GM18505 (cell line): ENCODE results near the gene OR6N2.

ENCODE experiments used
- ATAC-seq: cut with Tn5 transposase; IDR thresholded peaks from one replicate; pipeline ENCODE4 v1.9.1; 2021; ENCODE audit not compliant: unreplicated experiment
- POLR2A ChIP-seq: IDR thresholded peaks from 4 replicates; pipeline ENCODE4 v1.6.1; 2011; ENCODE audit warnings: borderline replicate concordance; ENCODE audit not compliant: insufficient read depth, insufficient read length; ENCODE audit errors: extremely low read depth

Gene OR6N2, protein sequence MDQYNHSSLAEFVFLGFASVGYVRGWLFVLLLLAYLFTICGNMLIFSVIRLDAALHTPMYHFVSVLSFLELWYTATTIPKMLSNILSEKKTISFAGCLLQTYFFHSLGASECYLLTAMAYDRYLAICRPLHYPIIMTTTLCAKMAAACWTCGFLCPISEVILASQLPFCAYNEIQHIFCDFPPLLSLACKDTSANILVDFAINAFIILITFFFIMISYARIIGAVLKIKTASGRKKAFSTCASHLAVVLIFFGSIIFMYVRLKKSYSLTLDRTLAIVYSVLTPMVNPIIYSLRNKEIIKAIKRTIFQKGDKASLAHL

DNA sequence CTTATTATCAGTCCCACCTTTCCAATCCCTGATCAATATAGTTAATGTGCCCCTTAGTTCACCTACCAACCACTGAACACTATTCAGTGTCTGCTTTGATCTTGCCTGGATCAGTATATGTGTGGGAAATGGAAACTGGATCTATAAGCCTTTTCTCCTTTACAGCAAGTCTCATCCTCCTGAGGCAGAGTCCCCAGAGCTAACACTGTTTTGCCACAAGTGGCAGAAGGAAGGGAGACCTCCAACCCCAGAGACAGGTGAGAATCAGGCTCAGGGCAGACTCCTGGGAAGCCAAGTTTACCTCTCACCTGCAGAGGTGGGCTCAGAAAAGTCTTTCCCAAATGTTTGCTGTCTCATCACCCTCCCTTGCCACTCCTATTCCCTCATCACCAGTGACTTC is at the start of gene OR6N2:
OR6N2 (minus strand) TSS at position 101 of the 400 bp plus-strand sequence. CDS start 3,569 bp downstream, outside the sequence.
- TF ChIP-seq POLR2A, result no peak
- ATAC-seq, result no peak

DNA sequence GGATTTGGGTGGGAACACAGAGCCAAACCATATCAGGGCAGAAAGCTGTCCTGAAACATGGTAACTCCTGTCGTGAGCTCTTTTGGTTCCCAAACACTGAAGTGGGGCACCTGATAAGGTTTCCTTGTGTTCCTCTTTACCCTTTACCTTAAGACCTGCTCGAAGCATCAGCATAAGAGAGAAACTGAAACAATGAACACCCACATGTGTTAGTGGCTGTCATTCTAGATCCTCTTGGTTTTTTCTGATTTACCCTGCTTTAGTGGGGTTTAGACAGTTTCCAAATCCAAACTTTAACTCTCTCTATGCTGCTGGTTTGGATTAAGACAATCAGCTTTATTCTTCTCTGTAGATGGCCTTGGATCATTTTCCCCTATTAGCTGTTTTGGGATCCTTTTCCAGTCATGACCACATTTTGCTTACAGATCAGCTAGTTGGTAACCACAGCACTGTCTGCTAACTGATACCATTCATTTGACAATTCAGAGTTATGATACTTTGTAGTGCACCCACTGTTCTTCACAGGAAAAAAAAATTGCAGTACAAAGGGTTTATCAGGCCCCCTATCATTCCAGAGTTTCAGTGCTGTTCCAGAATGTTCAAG is 49.2 kb upstream of the OR6N2 start:
- ATAC-seq, result peak; percentile 42
- no peak for TF ChIP-seq POLR2A

DNA sequence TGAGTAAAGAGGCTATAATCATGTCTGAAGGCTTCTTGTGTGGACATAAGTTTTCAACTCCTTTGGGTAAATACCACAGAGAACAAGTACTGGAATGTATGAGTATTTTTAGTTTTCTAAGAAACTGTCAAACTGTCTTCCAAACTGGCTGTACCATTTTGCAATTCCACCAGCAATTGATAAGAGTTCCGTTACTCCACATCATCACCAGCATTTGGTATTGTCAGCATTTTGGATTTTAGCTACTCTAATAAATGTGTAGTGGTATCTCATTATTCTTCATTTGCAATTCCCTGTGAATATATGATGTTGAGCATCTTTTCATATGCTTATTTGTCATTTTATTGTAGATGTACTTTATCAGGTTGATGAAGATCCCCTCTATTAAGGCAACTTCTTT is 40.7 kb upstream of the OR6N2 start:
- TF ChIP-seq POLR2A, result no peak
- no peak for ATAC-seq

DNA sequence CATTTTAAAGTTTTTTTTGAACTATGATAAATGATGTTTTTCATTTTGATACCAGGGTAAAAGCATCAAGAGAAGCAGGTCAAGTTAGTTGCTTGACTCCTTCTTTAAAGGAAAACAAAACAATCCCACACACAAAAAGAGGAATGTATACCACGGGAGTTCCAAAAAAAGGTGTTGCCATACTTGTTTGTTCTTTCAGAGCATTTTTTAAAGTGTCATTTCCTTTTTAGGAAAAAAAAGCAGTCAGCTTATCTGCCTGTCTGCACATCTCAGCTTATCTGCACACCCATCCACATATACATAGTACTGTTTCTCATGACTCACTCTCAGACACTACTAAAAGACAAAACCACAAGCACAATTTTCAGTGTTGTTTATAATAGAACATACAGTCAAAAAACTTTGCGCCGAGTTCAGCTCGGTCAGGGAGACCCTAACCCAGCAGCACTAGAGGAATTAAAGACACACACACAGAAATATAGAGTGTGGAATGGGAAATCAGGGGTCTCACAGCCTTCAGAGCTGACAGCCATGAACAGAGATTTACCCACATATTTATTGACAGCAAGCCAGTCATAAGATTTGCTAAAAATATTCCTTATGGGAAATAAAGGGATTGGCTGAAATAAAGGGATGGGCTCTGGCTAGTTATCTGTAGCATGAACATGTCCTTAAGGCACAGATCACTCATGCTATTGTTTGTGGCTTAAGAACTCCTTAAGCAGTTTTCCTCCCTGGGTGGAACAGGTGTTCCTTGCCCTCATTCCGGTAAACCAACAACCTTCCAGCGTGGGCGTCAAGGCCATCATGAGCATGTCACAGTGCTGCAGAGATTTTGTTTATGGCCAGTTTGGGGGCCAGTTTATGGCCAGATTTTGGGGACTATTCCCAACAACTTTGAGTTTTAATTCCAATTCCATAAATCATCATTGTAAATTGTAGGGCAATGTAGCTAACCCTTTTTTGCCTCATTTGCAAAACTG is 38.7 kb upstream of the OR6N2 start:
- no peak for TF ChIP-seq POLR2A
- peak; percentile 81 for ATAC-seq

DNA sequence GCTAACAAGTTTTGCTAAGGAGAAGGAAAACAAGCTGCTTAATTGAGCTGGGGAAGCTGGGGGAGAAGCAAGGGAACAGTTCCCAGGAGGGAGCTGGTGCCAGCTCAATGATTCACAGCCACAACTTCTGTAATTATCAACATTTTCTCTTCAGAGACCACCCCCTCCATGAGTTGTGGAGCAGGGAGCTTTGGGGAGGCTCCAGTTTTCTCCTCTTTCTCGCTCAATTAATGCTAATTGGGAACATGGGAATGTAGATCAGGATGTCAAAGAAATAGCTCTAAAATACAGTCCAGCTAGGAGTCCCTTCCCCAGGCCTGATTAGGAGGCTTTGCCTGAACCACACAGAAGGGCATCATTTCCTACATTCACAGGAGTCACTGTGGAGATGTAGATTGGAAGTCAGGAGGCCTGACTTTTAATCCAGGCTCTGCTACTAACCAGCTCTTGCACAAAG is 38.0 kb upstream of the OR6N2 start:
- no peak for ATAC-seq
- no peak for TF ChIP-seq POLR2A

DNA sequence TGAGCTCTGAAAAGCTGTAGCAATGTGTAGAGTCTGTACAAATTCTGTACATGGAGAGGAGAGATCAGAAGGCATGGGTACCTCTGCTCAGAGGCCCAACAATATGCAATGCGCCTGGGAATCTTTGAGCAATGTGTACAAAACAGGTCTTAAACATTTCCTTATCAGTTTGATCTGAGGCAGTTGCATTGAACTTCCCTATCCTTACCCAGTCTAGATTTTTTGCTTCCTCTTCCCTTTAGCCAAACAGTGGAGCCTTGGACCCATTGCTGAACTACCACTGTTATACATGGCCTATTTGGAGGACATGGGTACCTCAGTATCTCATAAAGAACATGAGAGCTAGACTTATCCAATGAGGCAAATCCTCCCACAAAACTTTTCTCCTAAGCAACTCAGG is 37.6 kb upstream of the OR6N2 start:
- no peak for TF ChIP-seq POLR2A
- no peak for ATAC-seq

DNA sequence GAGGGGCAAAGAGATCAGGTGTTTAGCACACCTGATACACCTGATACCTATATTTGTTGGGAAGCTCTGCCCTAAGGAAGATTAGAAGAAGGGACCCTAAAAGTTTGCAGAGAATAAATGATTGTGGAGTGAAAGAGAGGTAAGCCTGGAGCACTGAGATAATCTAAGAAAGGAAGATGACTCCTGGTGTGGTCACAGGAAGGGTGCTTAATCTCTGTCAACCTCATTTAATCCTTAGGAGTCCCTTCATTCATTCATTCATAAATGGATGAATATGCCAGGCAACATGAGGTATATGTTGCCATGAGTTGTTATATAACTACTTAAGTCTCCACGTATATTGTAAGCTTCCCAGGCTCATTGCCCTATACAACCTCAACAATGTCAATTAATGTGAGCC is 34.0 kb upstream of the OR6N2 start:
- ATAC-seq, result no peak
- TF ChIP-seq POLR2A, result no peak

DNA sequence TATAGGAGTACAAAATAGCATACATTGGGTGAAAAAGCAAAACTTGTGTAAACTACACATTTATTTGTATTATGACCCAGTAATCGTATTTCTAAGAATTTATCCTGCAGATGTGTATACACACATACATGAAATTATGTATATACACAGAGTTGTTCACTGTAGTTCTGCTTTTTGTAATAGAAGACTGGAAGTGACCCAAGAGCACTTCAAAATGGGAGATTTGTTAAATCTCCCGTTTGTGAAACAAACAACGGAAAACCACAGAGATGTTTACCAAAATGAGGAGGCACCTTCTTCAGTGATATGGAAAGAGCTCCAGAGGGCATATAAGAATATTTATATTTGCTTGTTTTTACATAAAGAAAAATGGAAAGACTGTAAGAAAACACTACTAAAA is 32.2 kb upstream of the OR6N2 start:
- no peak for TF ChIP-seq POLR2A
- no peak for ATAC-seq

DNA sequence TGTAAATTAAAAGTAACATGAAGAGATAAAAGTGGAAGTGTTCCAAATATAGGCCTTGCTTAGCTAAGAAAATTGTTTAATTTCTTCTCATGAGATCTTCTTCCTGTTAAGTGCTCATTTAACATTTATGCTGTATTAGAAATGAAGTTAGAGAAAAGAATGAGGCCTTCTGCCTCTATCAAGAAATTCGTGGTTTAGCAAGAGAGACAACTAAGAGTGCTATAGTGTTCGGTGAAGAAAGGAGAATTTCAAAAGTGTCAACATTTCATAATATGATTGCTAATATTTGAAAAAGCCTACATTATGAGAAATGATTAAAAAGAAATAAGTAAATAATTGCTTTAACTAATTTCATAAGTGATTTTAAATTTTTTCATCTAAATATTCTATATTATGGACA is 31.3 kb upstream of the OR6N2 start:
- no peak for ATAC-seq
- no peak for TF ChIP-seq POLR2A

DNA sequence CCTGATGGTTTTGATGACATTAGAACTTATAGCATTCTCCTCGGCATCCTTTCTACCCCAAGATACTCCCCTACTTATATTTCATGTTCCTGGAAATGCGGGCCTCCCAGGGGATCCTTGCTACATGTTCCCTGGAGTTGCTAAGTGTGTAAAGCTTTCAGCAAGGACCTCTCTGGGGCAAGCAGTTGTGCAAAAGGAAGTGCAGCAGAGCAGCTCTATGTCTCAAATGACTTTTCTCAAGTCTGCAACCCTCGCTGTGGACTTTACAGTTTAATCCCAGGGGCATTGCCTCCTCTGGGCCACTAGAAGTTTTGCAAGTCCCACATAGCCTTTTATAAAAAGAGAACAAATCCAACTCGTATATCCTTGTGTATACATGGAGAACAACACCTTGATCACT is 29.3 kb upstream of the OR6N2 start:
- ATAC-seq, result no peak
- no peak for TF ChIP-seq POLR2A

DNA sequence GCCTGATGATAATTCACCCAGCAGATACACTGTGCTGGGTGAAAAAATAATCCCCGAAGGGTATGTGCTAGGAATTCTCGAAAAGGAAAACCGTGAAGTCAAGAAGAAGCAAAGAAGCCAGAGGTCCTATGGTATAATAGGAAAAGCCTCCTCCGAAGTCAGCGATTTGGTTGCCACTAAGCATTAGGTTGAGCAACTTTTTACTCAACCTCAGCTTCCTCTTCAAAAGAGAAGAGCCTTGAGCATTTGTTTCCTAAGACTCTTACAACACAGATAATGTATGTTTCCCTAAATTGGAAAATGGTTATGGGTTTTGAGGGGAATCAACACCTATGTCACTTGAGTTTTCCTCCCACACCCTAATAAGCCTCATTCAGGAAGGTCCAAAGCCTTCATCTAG is 28.9 kb upstream of the OR6N2 start:
- no peak for TF ChIP-seq POLR2A
- ATAC-seq, result no peak

DNA sequence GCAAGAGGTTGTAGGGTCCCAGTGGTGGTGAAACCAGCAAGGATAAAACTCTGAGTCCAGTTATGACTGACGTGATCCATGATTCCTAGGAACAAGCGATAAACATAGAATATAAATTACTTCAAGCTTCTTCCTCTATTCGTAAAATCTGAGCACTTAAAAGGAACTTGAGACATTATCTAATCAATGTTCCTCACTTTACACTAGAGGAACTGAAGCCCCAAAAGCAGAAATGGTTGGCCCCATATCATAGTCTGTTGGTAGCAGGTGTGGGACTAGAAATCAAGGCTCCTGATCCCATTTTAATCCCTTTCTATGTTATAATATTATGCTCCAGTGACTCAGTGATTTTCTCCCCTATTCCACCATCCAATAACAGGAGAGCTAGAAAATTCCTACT is 28.3 kb upstream of the OR6N2 start:
- TF ChIP-seq POLR2A, result no peak
- ATAC-seq, result no peak

DNA sequence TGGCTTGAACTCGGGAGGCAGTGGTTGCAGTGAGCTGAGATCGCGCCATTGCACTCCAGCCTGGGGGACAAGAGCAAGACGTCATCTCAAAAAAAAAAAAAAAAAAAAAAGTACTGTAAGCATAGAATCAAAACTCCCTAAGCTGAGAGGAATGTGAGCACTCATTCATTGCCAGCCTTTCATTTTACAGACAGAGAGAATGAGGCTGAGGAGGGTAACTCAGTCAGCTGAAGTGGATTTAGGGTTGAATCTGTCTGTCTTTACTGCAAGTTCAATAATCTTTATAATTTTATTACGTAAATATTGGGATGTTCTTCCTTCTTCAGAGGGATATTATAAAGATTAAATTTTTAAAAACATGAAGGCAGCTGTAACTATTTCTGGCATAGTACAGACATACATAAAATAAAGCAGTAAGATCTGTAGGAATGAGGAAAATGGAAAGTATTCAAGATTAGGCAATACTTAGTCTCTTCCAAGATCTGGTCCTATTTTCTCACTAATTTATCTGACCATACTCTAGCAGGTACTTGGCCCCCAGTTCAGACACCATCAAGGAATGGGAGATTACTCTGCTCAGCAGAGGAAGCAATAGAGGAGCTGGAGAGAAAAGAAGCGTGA is 26.0 kb upstream of the OR6N2 start:
- ATAC-seq, result no peak
- no peak for TF ChIP-seq POLR2A
